HepG2 (cell line): Measurements from ENCODE around the gene ARL5B. TPM values are rescaled to one million over a fixed set of nuclear protein-coding genes. Genes with fewer than 3 reads are reported as not detected.
A peak's percentile ranks its signal among the peaks of the same experiment; 100 is the strongest.

ENCODE experiments used
- CBX2 ChIP-seq, 2 experiments: fragments of 200-600 bp in 1 of 2; sonication (generic); formaldehyde crosslinking in 1 of 2; IDR thresholded peaks; 2 replicates each; pipeline versions ENCODE4 v1.7.0 to v1.8.1; 2018 to 2022; ENCODE audit warnings: low read depth in 2 of 2, low read length in 1 of 2, mild to moderate bottlenecking in 1 of 2, missing genetic modification reagents in 1 of 2
- GATAD2A ChIP-seq: IDR thresholded peaks from 2 replicates; pipeline ENCODE4 v1.6.1; 2016
- GTF3A ChIP-seq: sonication (generic); formaldehyde crosslinking; conservative IDR thresholded peaks from 2 replicates; pipeline ENCODE4 v1.4.0; 2020; ENCODE audit warnings: mild to moderate bottlenecking, missing genetic modification reagents
- JUND ChIP-seq: sonication (generic); formaldehyde crosslinking; IDR thresholded peaks from 2 replicates; pipeline ENCODE4 v1.8.0; 2022; ENCODE audit warnings: mild to moderate bottlenecking, missing genetic modification reagents
- KDM3A ChIP-seq: IDR thresholded peaks from 2 replicates; pipeline ENCODE4 v1.6.1; 2018; ENCODE audit warnings: low read depth, missing compliant biosample characterization
- MAFF ChIP-seq: IDR thresholded peaks from 2 replicates; pipeline ENCODE4 v1.6.1; 2011; ENCODE audit warnings: low read depth, low read length, improper control_type of control experiment
- MED1 ChIP-seq: sonication (generic); formaldehyde crosslinking; IDR thresholded peaks from 2 replicates; pipeline ENCODE4 v1.4.0; 2020; ENCODE audit warnings: missing genetic modification reagents
- NR3C1 ChIP-seq: sonication (generic); formaldehyde crosslinking; IDR thresholded peaks from 2 replicates; pipeline ENCODE4 v1.4.0; 2020; ENCODE audit warnings: missing genetic modification reagents
- PCBP1 ChIP-seq: fragments of 200-400 bp; formaldehyde crosslinking; IDR thresholded peaks from 2 replicates; pipeline ENCODE4 v1.6.1; 2017; ENCODE audit warnings: mild to moderate bottlenecking, low read depth, low read length, borderline replicate concordance
- SIX4 ChIP-seq: sonication (generic); formaldehyde crosslinking; IDR thresholded peaks from 2 replicates; pipeline ENCODE4 v1.4.0; 2020; ENCODE audit warnings: missing genetic modification reagents
- SRSF4 ChIP-seq: fragments of 200-400 bp; formaldehyde crosslinking; IDR thresholded peaks from one replicate; pipeline ENCODE4 v1.6.1; 2018; ENCODE audit warnings: mild to moderate bottlenecking, low read depth, low read length, moderate library complexity; ENCODE audit not compliant: poor library complexity, severe bottlenecking
- TCF12 ChIP-seq, 2 experiments: fragments of 450-650 bp in 1 of 2; sonication (generic) in 1 of 2; formaldehyde crosslinking in 1 of 2; IDR thresholded peaks; 2 replicates each; pipeline versions ENCODE4 v1.6.1 to v1.8.0; 2017 to 2022; ENCODE audit warnings: antibody characterized with exemption in 1 of 2, mild to moderate bottlenecking in 1 of 2, missing genetic modification reagents in 1 of 2, moderate library complexity in 1 of 2
- USF2 ChIP-seq, 2 experiments: sonication (generic) in 1 of 2; formaldehyde crosslinking in 1 of 2; IDR thresholded peaks; 2 replicates each; pipeline versions ENCODE4 v1.5.1 to v1.6.1; 2011 to 2020; ENCODE audit warnings: borderline replicate concordance in 1 of 2, low read depth in 1 of 2, low read length in 1 of 2, mild to moderate bottlenecking in 1 of 2, missing genetic modification reagents in 1 of 2, moderate library complexity in 1 of 2
- ZFP36L1 ChIP-seq: sonication (generic); formaldehyde crosslinking; IDR thresholded peaks from 2 replicates; pipeline ENCODE4 v1.8.0; 2022; ENCODE audit warnings: mild to moderate bottlenecking, missing genetic modification reagents, moderate library complexity
- ZNF251 ChIP-seq: sonication (generic); formaldehyde crosslinking; IDR thresholded peaks from 2 replicates; pipeline ENCODE4 v1.9.0; 2021; ENCODE audit warnings: mild to moderate bottlenecking, missing genetic modification reagents
- ZNF282 ChIP-seq: fragments of 450-650 bp; IDR thresholded peaks from 2 replicates; pipeline ENCODE4 v1.6.1; 2018; ENCODE audit not compliant: partially characterized antibody
- ZNF34 ChIP-seq: sonication (generic); formaldehyde crosslinking; IDR thresholded peaks from 2 replicates; pipeline ENCODE4 v1.4.0; 2020; ENCODE audit warnings: mild to moderate bottlenecking, missing genetic modification reagents, borderline replicate concordance
- ZNF362 ChIP-seq: sonication (generic); formaldehyde crosslinking; IDR thresholded peaks from 2 replicates; pipeline ENCODE4 v1.4.0; 2020; ENCODE audit warnings: missing genetic modification reagents, mild to moderate bottlenecking, borderline replicate concordance
- ZNF766 ChIP-seq: sonication (generic); formaldehyde crosslinking; IDR thresholded peaks from 2 replicates; pipeline ENCODE4 v1.5.0; 2020; ENCODE audit warnings: missing genetic modification reagents, borderline replicate concordance
- ZNF878 ChIP-seq: sonication (generic); formaldehyde crosslinking; IDR thresholded peaks from 2 replicates; pipeline ENCODE4 v1.8.1; 2023; ENCODE audit warnings: mild to moderate bottlenecking, missing genetic modification reagents, moderate library complexity
- polyA plus RNA-seq, 8 experiments: library from polyadenylated mRNA; depleted of rRNA in 3 of 8; stranded (reverse) in 7 of 8; unstranded in 1 of 8; fragments of >200 nt; fragmentation: Illumina TruSeq in 4 of 8; extraction: Trizol in 4 of 8; gene quantifications; 2 replicates each; pipeline versions ENCODE4 v1.2.1 to v1.2.3, GENCODE V29; 2011 to 2016; ENCODE audit warnings: low read depth in 4 of 8, missing spikeins in 1 of 8, mixed read lengths in 1 of 8; ENCODE audit not compliant: insufficient read depth in 1 of 8
- total RNA-seq, 5 experiments: library from RNA; depleted of rRNA; stranded (reverse); fragments of >200 nt; fragmentation: Illumina TruSeq; extraction: Trizol; gene quantifications; 2 replicates each; pipeline ENCODE4 v1.2.3, GENCODE V29; 2016; ENCODE audit warnings: low read depth in 1 of 5
- TF ChIP-seq, protein P1 (sequence below): sonication (generic); formaldehyde crosslinking; IDR thresholded peaks from 2 replicates; pipeline ENCODE4 v1.4.0; 2020; ENCODE audit warnings: missing genetic modification reagents
- TF ChIP-seq, protein P2 (sequence below): sonication (generic); formaldehyde crosslinking; IDR thresholded peaks from 2 replicates; pipeline ENCODE4 v1.8.1; 2023; ENCODE audit warnings: mild to moderate bottlenecking, missing genetic modification reagents, borderline replicate concordance
- TF ChIP-seq, protein P3 (sequence below): sonication (generic); formaldehyde crosslinking; IDR thresholded peaks from 2 replicates; pipeline ENCODE4 v1.5.1; 2020; ENCODE audit warnings: missing genetic modification reagents, mild to moderate bottlenecking, borderline replicate concordance

The ARL5B gene
- total and polyA plus RNA-seq, 2 of the 13 experiments (the other 11 are each of a cell fraction or from before 2014, with no cell fraction given) = 26.6 to 32.7 TPM

- TF ChIP-seq ZNF282 (no peak), ZNF251 (CRISPR knock-in tag) (no peak), ZNF362 (CRISPR knock-in tag) (peak; percentile 30; the same call in 1 of the 2 replicates), GATAD2A (CRISPR knock-in tag) (peak; percentile 87), USF2 (IDR thresholded peaks at IDR 0.05; ENCODE audit: low read depth, low read length) (no peak), USF2 (CRISPR knock-in tag; IDR thresholded peaks at IDR 0.05; ENCODE audit: borderline replicate concordance) (no peak), ZNF878 (no peak), TCF12 (IDR thresholded peaks at IDR 0.05) (no peak), TCF12 (CRISPR knock-in tag; IDR thresholded peaks at IDR 0.05) (no peak), ZNF34 (CRISPR knock-in tag) (no peak), ZNF766 (CRISPR knock-in tag) (no peak), ZFP36L1 (CRISPR knock-in tag) (no peak), PCBP1 (no peak), SRSF4 (no peak), NR3C1 (CRISPR knock-in tag) (no peak), CBX2 (IDR thresholded peaks at IDR 0.05; ENCODE audit: low read depth, low read length) (no peak), CBX2 (CRISPR knock-in tag; IDR thresholded peaks at IDR 0.05; ENCODE audit: low read depth) (no peak), KDM3A (no peak), MED1 (CRISPR knock-in tag) (peak; percentile 46; the same call in 1 of the 2 replicates), MAFF (no peak), GTF3A (no peak), SIX4 (peak; percentile 96), JUND (no peak)
- TF ChIP-seq, protein P1, sequence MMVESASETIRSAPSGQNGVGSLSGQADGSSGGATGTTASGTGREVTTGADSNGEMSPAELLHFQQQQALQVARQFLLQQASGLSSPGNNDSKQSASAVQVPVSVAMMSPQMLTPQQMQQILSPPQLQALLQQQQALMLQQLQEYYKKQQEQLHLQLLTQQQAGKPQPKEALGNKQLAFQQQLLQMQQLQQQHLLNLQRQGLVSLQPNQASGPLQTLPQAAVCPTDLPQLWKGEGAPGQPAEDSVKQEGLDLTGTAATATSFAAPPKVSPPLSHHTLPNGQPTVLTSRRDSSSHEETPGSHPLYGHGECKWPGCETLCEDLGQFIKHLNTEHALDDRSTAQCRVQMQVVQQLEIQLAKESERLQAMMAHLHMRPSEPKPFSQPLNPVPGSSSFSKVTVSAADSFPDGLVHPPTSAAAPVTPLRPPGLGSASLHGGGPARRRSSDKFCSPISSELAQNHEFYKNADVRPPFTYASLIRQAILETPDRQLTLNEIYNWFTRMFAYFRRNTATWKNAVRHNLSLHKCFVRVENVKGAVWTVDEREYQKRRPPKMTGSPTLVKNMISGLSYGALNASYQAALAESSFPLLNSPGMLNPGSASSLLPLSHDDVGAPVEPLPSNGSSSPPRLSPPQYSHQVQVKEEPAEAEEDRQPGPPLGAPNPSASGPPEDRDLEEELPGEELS (CRISPR knock-in tag) = peak; percentile 70
- TF ChIP-seq, protein P2, sequence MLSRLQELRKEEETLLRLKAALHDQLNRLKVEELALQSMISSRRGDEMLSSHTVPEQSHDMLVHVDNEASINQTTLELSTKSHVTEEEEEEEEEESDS = no peak
- TF ChIP-seq, protein P3, sequence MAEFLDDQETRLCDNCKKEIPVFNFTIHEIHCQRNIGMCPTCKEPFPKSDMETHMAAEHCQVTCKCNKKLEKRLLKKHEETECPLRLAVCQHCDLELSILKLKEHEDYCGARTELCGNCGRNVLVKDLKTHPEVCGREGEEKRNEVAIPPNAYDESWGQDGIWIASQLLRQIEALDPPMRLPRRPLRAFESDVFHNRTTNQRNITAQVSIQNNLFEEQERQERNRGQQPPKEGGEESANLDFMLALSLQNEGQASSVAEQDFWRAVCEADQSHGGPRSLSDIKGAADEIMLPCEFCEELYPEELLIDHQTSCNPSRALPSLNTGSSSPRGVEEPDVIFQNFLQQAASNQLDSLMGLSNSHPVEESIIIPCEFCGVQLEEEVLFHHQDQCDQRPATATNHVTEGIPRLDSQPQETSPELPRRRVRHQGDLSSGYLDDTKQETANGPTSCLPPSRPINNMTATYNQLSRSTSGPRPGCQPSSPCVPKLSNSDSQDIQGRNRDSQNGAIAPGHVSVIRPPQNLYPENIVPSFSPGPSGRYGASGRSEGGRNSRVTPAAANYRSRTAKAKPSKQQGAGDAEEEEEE = no peak
- TF ChIP-seq, all 625 proteins: peak for 53
Measured at GRCh38 chr10:18615618-18616017, 43.6 kb upstream of the ARL5B start (continued).
